ENCODE results near the gene TENM3.

DNA sequence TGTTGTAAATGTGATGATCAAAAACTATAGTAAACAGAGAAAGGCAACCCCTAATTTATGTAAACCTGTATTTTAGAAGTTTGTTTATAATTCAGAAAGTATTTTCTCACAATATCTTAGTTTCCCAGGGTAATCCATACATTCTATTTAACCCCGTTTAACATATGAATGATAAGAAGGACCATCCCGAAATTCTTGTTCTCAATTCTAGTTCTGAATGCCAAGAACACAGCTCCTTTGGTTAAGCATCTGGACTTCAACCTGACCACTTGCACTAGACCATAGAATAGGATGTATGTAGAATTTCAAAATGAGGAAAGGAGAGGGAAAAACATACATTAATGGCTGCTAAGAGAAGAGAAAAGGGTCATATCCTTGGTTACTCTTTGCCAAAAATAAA is 227.0 kb downstream of the TENM3 start:
- TF ChIP-seq, protein P1, sequence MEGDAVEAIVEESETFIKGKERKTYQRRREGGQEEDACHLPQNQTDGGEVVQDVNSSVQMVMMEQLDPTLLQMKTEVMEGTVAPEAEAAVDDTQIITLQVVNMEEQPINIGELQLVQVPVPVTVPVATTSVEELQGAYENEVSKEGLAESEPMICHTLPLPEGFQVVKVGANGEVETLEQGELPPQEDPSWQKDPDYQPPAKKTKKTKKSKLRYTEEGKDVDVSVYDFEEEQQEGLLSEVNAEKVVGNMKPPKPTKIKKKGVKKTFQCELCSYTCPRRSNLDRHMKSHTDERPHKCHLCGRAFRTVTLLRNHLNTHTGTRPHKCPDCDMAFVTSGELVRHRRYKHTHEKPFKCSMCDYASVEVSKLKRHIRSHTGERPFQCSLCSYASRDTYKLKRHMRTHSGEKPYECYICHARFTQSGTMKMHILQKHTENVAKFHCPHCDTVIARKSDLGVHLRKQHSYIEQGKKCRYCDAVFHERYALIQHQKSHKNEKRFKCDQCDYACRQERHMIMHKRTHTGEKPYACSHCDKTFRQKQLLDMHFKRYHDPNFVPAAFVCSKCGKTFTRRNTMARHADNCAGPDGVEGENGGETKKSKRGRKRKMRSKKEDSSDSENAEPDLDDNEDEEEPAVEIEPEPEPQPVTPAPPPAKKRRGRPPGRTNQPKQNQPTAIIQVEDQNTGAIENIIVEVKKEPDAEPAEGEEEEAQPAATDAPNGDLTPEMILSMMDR (IDR thresholded peaks at IDR 0.05; ENCODE audit: low read depth, low read length), result no peak
- TF ChIP-seq POLR2A (IDR thresholded peaks at IDR 0.05; ENCODE audit: extremely low read depth, insufficient read length) (no peak), MYC (IDR thresholded peaks at IDR 0.05; ENCODE audit: low read depth, low read length) (no peak)
- TF ChIP-seq, protein P2, sequence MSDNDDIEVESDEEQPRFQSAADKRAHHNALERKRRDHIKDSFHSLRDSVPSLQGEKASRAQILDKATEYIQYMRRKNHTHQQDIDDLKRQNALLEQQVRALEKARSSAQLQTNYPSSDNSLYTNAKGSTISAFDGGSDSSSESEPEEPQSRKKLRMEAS (IDR thresholded peaks at IDR 0.05; ENCODE audit: low read depth, low read length), result no peak
